Loucy (cell line): ENCODE data around the gene TIMM29.
"Not testable (repeated sequence)": the region's sequence is repeated elsewhere in the genome, so short reads cannot be mapped to it uniquely, and the experiment has no call there.

ENCODE experiments used
- H2AFZ ChIP-seq: fragments of 200-600 bp; sonication (generic); 2 replicates; pipeline ENCODE4 v1.6.0; 2016; ENCODE audit warnings: antibody characterized with exemption, mild to moderate bottlenecking, low read length, moderate library complexity
- H3F3A ChIP-seq: fragments of 200-600 bp; 2 replicates; pipeline ENCODE4 v1.6.0; 2016; ENCODE audit warnings: antibody characterized with exemption, low read depth, mild to moderate bottlenecking
- H3K27me3 ChIP-seq: fragments of 200-600 bp; sonication (generic); 2 replicates; pipeline ENCODE4 v1.6.1; 2014; ENCODE audit warnings: low read length, mild to moderate bottlenecking; ENCODE audit not compliant: insufficient read depth, poor library complexity, severe bottlenecking
- H3K36me3 ChIP-seq: fragments of 200-600 bp; sonication (generic); 2 replicates; pipeline ENCODE4 v1.6.1; 2016; ENCODE audit warnings: low read length; ENCODE audit not compliant: insufficient read depth
- H3K4me1 ChIP-seq: fragments of 200-600 bp; sonication (generic); 2 replicates; pipeline ENCODE4 v1.5.1; 2014; ENCODE audit warnings: low read length, mild to moderate bottlenecking; ENCODE audit not compliant: insufficient read depth, poor library complexity, severe bottlenecking
- H3K4me2 ChIP-seq: fragments of 200-600 bp; sonication (generic); 2 replicates; pipeline ENCODE4 v1.6.0; 2014; ENCODE audit warnings: antibody characterized with exemption, low read length, low read depth, mild to moderate bottlenecking; ENCODE audit not compliant: poor library complexity, severe bottlenecking
- H3K4me3 ChIP-seq: fragments of 200-600 bp; sonication (generic); 2 replicates; pipeline ENCODE4 v1.5.1; 2014; ENCODE audit warnings: low read length, mild to moderate bottlenecking, mixed read lengths; ENCODE audit not compliant: poor library complexity, severe bottlenecking
- H3K79me2 ChIP-seq: fragments of 200-600 bp; sonication (generic); 2 replicates; pipeline ENCODE4 v1.6.1; 2014; ENCODE audit warnings: low read length; ENCODE audit not compliant: insufficient read depth
- H3K9ac ChIP-seq: fragments of 200-600 bp; sonication (generic); 2 replicates; pipeline ENCODE4 v1.6.0; 2014; ENCODE audit warnings: mild to moderate bottlenecking, low read depth, low read length, moderate library complexity; ENCODE audit not compliant: poor library complexity, severe bottlenecking
- H3K9me2 ChIP-seq: fragments of 200-600 bp; sonication (generic); replicated peaks from 2 replicates; pipeline ENCODE4 v1.6.1; 2016; ENCODE audit warnings: low read depth, low read length, mixed read lengths
- H3K9me3 ChIP-seq: fragments of 200-600 bp; sonication (generic); 2 replicates; pipeline ENCODE4 v1.6.1; 2014; ENCODE audit warnings: mild to moderate bottlenecking, antibody characterized with exemption, low read length, low read depth; ENCODE audit not compliant: insufficient read depth
- H4K20me1 ChIP-seq: fragments of 200-600 bp; sonication (generic); 2 replicates; pipeline ENCODE4 v1.6.0; 2014; ENCODE audit warnings: antibody characterized with exemption, low read length, mild to moderate bottlenecking; ENCODE audit not compliant: insufficient read depth, poor library complexity, severe bottlenecking
- CTCF ChIP-seq: fragments of 200-600 bp; sonication (generic); conservative IDR thresholded peaks from 2 replicates; pipeline ENCODE4 v1.5.1; 2014; ENCODE audit warnings: mild to moderate bottlenecking, antibody characterized with exemption, low read length
- EZH2phosphoT487 ChIP-seq: fragments of 200-600 bp; IDR thresholded peaks from 2 replicates; pipeline ENCODE4 v1.6.1; 2018; ENCODE audit warnings: antibody characterized with exemption, mild to moderate bottlenecking, moderate library complexity, borderline replicate concordance

TIMM29 gene

GRCh38 chr19:10929402-10929794 is 787 bp downstream of the TIMM29 start:
- Histone ChIP-seq H3K4me3 (peak overlapping the region; percentile 84), H3K79me2 (peaks cover 49% of the 10 kb centered on the region), H3K9me3 (no peaks in the 10 kb centered on the region), H2AFZ (no peak overlapping the region), H4K20me1 (peaks cover 13% of the 10 kb centered on the region), H3K4me1 (peaks cover 17% of the 10 kb centered on the region), H3K9me2 (no peaks in the 10 kb centered on the region), H3F3A (no peaks in the 10 kb centered on the region), H3K27me3 (no peaks in the 10 kb centered on the region), H3K9ac (peak overlapping the region; percentile 79), H3K36me3 (no peaks in the 10 kb centered on the region), H3K4me2 (peak overlapping the region; percentile 100)
- TF ChIP-seq EZH2phosphoT487 (no peak), CTCF (no peak)

DNA sequence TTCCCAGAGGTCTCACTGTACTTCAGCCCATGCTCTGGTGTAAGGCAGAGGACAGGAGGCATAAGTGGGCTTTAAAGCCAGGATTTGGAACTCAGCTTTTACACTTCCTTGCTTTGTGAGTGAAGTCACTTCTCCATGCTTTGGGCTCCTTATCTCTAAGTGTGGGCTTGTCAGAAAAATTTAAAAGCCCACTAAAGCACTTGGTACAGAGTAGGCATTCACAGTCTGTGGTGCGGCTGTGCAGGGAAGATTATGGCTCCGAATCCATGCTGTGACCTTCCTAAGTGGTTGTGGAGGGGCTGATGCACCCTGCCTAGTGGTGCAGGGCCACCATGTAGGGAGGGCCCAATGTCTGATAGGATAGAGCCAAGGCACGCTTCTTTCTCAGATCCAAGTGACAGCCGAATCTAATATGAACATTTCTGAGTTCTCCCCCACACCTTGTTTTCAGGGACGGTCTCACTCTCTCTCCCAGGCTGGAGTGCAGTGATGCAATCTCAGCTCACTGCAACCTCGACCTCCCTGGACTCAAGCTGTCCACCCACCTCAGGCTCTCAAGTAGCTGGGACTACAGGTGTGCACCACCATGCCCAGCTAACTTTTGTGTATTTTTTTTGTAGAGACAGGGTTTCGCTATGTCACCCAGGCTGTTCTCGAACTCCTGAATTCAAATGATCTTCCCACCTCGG is 6.9 kb downstream of the TIMM29 start:
- no peaks in the 10 kb centered on the region for H4K20me1 ChIP-seq
- H3K4me2 ChIP-seq = no peak overlapping the region

GRCh38 chr19:10936661-10937084 is 8.1 kb downstream of the TIMM29 start:
- no peaks in the 10 kb centered on the region; the same call in 1 of the 2 replicates for H3F3A ChIP-seq
- H3K9me2 ChIP-seq = no peaks in the 10 kb centered on the region
- peak overlapping the region; percentile 56 for H3K9ac ChIP-seq
- no peaks in the 10 kb centered on the region for H3K9me3 ChIP-seq
- peaks cover 13% of the 10 kb centered on the region for H3K4me1 ChIP-seq
- peaks cover 10% of the 10 kb centered on the region; the same call in 1 of the 2 replicates for H3K79me2 ChIP-seq
- peak overlapping the region; percentile 91 for H2AFZ ChIP-seq
- H3K4me2 ChIP-seq = peak overlapping the region; percentile 35
- H3K27me3 ChIP-seq = no peaks in the 10 kb centered on the region
- no peaks in the 10 kb centered on the region for H4K20me1 ChIP-seq
- peak overlapping the region; percentile 46 for H3K4me3 ChIP-seq
- no peaks in the 10 kb centered on the region for H3K36me3 ChIP-seq
- TF ChIP-seq EZH2phosphoT487 = no peak
- peak; percentile 63 for TF ChIP-seq CTCF

More for the DNA sequence above, 6.9 kb downstream of the TIMM29 start:
- no peak overlapping the region for H3K4me3 ChIP-seq
- H3K79me2 ChIP-seq = peaks cover 17% of the 10 kb centered on the region
- no peak overlapping the region for H2AFZ ChIP-seq
- no peaks in the 10 kb centered on the region for H3K27me3 ChIP-seq
- H3K9me2 ChIP-seq = no peaks in the 10 kb centered on the region
- no peaks in the 10 kb centered on the region for H3K36me3 ChIP-seq
- peaks cover 13% of the 10 kb centered on the region for H3K4me1 ChIP-seq
- H3K9ac ChIP-seq = no peak overlapping the region
- TF ChIP-seq CTCF (no peak), EZH2phosphoT487 (no peak)
- no peaks in the 10 kb centered on the region; the same call in 1 of the 2 replicates for H3F3A ChIP-seq
- no peaks in the 10 kb centered on the region for H3K9me3 ChIP-seq

GRCh38 chr19:10941649-10942048 is 13.0 kb downstream of the TIMM29 start:
- not testable (repeated sequence) for H3K9me2 ChIP-seq, H3K4me2 ChIP-seq, H4K20me1 ChIP-seq, H3K4me3 ChIP-seq, H3K36me3 ChIP-seq, H2AFZ ChIP-seq, H3K27me3 ChIP-seq, H3F3A ChIP-seq, H3K9me3 ChIP-seq, H3K79me2 ChIP-seq, H3K9ac ChIP-seq
- H3K4me1 ChIP-seq = peaks cover 13% of the 10 kb centered on the region

- H4K20me1 ChIP-seq = not testable (repeated sequence)
Observed at GRCh38 chr19:10943412-10943811, 14.8 kb downstream of the TIMM29 start.

More at GRCh38 chr19:10943412-10943811, 14.8 kb downstream of the TIMM29 start:
- H3K4me1 ChIP-seq = peaks cover 11% of the 10 kb centered on the region
- not testable (repeated sequence) for H3K4me2 ChIP-seq, H3K9me2 ChIP-seq, H3K36me3 ChIP-seq, H3K27me3 ChIP-seq, H3K4me3 ChIP-seq, H3K9me3 ChIP-seq, H3F3A ChIP-seq, H3K9ac ChIP-seq, H2AFZ ChIP-seq, H3K79me2 ChIP-seq
